ENCODE results near the gene TSC22D1. TPM values are rescaled to one million over a fixed set of nuclear protein-coding genes. Genes with fewer than 3 reads are reported as not detected.
"Not testable (repeated sequence)": the region's sequence is repeated elsewhere in the genome, so short reads cannot be mapped to it uniquely, and the experiment has no call there.

TSC22D1 gene
- total and polyA plus RNA-seq, 4 donors: 21.0 to 43.5 (median 37.0) TPM

DNA sequence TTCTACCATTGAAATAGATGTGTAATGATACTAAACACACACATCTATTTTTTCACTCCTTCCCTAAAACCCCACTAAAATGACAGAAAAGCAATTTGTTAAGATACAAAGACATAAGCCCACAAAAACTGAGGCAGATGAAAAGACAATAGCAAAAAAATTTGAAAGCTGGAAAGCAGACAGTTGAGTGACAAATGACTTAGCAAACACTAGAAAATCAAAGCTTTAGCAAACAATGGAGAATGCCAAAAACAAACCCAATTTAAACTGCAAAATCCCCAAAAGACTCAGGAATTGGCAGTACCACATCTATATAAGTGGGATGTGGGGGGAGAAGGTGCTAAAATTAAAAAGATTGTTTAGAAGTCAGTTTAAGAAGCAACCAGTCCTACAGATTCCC lies 9.5 kb downstream of the TSC22D1 start:
- no peaks in the 10 kb centered on the region for H3K36me3 ChIP-seq (ENCODE audit: control insufficient read depth in 4 of 4, insufficient read depth in 3 of 4, low read depth in 1 of 4, low read length in 3 of 4)
- DNase-seq (ENCODE audit: low spot score): no peak
- H3K4me1 ChIP-seq (ENCODE audit: control insufficient read depth in 4 of 4, insufficient read depth in 4 of 4, low read length in 3 of 4): no peaks in the 10 kb centered on the region
- no peak overlapping the region for H3K4me3 ChIP-seq (ENCODE audit: low read depth in 1 of 3, low read length in 3 of 3)
- TF ChIP-seq EGR1 (IDR thresholded peaks at IDR 0.05; ENCODE audit: low read depth in 2 of 2) (no peak), FOXA2 (IDR thresholded peaks at IDR 0.05) (no peak), NR2F2 (IDR thresholded peaks at IDR 0.05) (no peak), HNF4G (IDR thresholded peaks at IDR 0.05) (no peak), TAF1 (conservative IDR thresholded peaks at IDR 0.05) (no peak)
- TF ChIP-seq, protein P1, sequence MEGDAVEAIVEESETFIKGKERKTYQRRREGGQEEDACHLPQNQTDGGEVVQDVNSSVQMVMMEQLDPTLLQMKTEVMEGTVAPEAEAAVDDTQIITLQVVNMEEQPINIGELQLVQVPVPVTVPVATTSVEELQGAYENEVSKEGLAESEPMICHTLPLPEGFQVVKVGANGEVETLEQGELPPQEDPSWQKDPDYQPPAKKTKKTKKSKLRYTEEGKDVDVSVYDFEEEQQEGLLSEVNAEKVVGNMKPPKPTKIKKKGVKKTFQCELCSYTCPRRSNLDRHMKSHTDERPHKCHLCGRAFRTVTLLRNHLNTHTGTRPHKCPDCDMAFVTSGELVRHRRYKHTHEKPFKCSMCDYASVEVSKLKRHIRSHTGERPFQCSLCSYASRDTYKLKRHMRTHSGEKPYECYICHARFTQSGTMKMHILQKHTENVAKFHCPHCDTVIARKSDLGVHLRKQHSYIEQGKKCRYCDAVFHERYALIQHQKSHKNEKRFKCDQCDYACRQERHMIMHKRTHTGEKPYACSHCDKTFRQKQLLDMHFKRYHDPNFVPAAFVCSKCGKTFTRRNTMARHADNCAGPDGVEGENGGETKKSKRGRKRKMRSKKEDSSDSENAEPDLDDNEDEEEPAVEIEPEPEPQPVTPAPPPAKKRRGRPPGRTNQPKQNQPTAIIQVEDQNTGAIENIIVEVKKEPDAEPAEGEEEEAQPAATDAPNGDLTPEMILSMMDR (IDR thresholded peaks at IDR 0.05; ENCODE audit: low read depth, low read length, missing input control): no peak
- H3K9me3 ChIP-seq (ENCODE audit: control insufficient read depth in 4 of 4, low read length in 3 of 4): no peaks in the 10 kb centered on the region
- no peak overlapping the region for H3K9ac ChIP-seq (ENCODE audit: low read depth in 1 of 2, low read length in 2 of 2)
- no peak overlapping the region for H3K27ac ChIP-seq (ENCODE audit: low read depth in 1 of 2, low read length in 2 of 2)
- H3K27me3 ChIP-seq (ENCODE audit: control insufficient read depth in 4 of 4, insufficient read depth in 4 of 4, low read length in 3 of 4): peaks cover 0 to 3% (median 1%) of the 10 kb centered on the region in 4 donors

- Histone ChIP-seq H3K4me1 (ENCODE audit: control insufficient read depth in 4 of 4, insufficient read depth in 4 of 4, low read length in 3 of 4) (no peaks in the 10 kb centered on the region), H3K4me3 (ENCODE audit: low read depth in 1 of 3, low read length in 3 of 3) (no peak overlapping the region), H3K9ac (ENCODE audit: low read depth in 1 of 2, low read length in 2 of 2) (no peak overlapping the region), H3K9me3 (ENCODE audit: control insufficient read depth in 4 of 4, low read length in 3 of 4) (no peaks in the 10 kb centered on the region), H3K27ac (ENCODE audit: low read depth in 1 of 2, low read length in 2 of 2) (no peak overlapping the region), H3K36me3 (ENCODE audit: control insufficient read depth in 4 of 4, insufficient read depth in 3 of 4, low read depth in 1 of 4, low read length in 3 of 4) (no peaks in the 10 kb centered on the region), H3K27me3 (ENCODE audit: control insufficient read depth in 4 of 4, insufficient read depth in 4 of 4, low read length in 3 of 4) (peaks cover 0 to 3% (median 1%) of the 10 kb centered on the region in 4 donors)
- WGBS: 93% methylated on average over 3 of the region's 3 CpGs
- no peak for DNase-seq (ENCODE audit: low spot score)
- TF ChIP-seq FOXA2 (IDR thresholded peaks at IDR 0.05) (no peak), JUND (IDR thresholded peaks at IDR 0.05) (no peak)
These were observed 10.2 kb downstream of the TSC22D1 start for GRCh38 chr13:44565881-44566280.

DNA sequence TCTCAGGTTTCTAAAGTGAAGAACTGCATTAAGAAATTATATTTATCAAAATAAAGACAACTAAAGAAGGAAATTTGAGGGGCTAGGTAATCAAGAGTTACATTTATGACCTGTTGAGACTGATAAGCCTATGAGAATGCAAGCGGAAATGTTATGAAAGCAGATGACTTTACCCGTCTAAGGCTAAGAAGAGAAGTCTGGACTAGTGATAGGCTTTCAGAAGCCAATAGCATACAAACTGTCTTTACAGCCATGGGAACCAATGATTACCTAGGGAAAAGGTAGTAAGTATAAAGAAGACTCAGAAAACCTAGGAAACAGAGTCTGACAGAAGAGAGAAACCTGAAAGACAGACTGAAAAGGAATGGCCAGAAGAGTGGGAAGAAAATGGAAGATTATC lies 11.2 kb downstream of the TSC22D1 start:
- Histone ChIP-seq H3K4me3 (ENCODE audit: low read depth in 1 of 3, low read length in 3 of 3) (no peak overlapping the region), H3K27ac (ENCODE audit: low read depth in 1 of 2, low read length in 2 of 2) (no peak overlapping the region), H3K9me3 (ENCODE audit: control insufficient read depth in 4 of 4, low read length in 3 of 4) (no peaks in the 10 kb centered on the region), H3K27me3 (ENCODE audit: control insufficient read depth in 4 of 4, insufficient read depth in 4 of 4, low read length in 3 of 4) (peaks cover 0 to 3% (median 1%) of the 10 kb centered on the region in 4 donors), H3K9ac (ENCODE audit: low read depth in 1 of 2, low read length in 2 of 2) (no peak overlapping the region), H3K36me3 (ENCODE audit: control insufficient read depth in 4 of 4, insufficient read depth in 3 of 4, low read depth in 1 of 4, low read length in 3 of 4) (no peaks in the 10 kb centered on the region), H3K4me1 (ENCODE audit: control insufficient read depth in 4 of 4, insufficient read depth in 4 of 4, low read length in 3 of 4) (no peaks in the 10 kb centered on the region)
- WGBS: 92% methylated on average over 2 of the region's 2 CpGs
- no peak for TF ChIP-seq HNF4A (conservative IDR thresholded peaks at IDR 0.05)
- TF ChIP-seq YY1 (IDR thresholded peaks at IDR 0.05): no peak
- TF ChIP-seq GABPA (IDR thresholded peaks at IDR 0.05 in 1 of 2, conservative IDR thresholded peaks at IDR 0.05 in 1 of 2): no peak
- TF ChIP-seq NR2F2 (IDR thresholded peaks at IDR 0.05): no peak
- TF ChIP-seq RAD21 (IDR thresholded peaks at IDR 0.05): no peak
- no peak for TF ChIP-seq JUND (IDR thresholded peaks at IDR 0.05)
- no peak for TF ChIP-seq EGR1 (IDR thresholded peaks at IDR 0.05; ENCODE audit: low read depth in 2 of 2)
- TF ChIP-seq RXRA (IDR thresholded peaks at IDR 0.05): no peak
- TF ChIP-seq, protein P2, sequence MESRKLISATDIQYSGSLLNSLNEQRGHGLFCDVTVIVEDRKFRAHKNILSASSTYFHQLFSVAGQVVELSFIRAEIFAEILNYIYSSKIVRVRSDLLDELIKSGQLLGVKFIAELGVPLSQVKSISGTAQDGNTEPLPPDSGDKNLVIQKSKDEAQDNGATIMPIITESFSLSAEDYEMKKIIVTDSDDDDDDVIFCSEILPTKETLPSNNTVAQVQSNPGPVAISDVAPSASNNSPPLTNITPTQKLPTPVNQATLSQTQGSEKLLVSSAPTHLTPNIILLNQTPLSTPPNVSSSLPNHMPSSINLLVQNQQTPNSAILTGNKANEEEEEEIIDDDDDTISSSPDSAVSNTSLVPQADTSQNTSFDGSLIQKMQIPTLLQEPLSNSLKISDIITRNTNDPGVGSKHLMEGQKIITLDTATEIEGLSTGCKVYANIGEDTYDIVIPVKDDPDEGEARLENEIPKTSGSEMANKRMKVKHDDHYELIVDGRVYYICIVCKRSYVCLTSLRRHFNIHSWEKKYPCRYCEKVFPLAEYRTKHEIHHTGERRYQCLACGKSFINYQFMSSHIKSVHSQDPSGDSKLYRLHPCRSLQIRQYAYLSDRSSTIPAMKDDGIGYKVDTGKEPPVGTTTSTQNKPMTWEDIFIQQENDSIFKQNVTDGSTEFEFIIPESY (IDR thresholded peaks at IDR 0.05): no peak
- no peak for TF ChIP-seq HNF4G (IDR thresholded peaks at IDR 0.05)
- TF ChIP-seq MAX (IDR thresholded peaks at IDR 0.05): no peak
- DNase-seq (ENCODE audit: low spot score): no peak

- not testable (repeated sequence) for H3K27me3 ChIP-seq (ENCODE audit: control insufficient read depth in 4 of 4, insufficient read depth in 4 of 4, low read length in 3 of 4); H3K4me1 ChIP-seq (ENCODE audit: control insufficient read depth in 4 of 4, insufficient read depth in 4 of 4, low read length in 3 of 4); H3K9me3 ChIP-seq (ENCODE audit: control insufficient read depth in 4 of 4, low read length in 3 of 4); H3K27ac ChIP-seq (ENCODE audit: low read depth in 1 of 2, low read length in 2 of 2); DNase-seq (ENCODE audit: low spot score); H3K9ac ChIP-seq (ENCODE audit: low read depth in 1 of 2, low read length in 2 of 2); H3K4me3 ChIP-seq (ENCODE audit: low read depth in 1 of 3, low read length in 3 of 3); H3K36me3 ChIP-seq (ENCODE audit: control insufficient read depth in 4 of 4, insufficient read depth in 3 of 4, low read depth in 1 of 4, low read length in 3 of 4)
- 95% methylated on average over 6 of the region's 6 CpGs for WGBS
These were observed 13.3 kb downstream of the TSC22D1 start for GRCh38 chr13:44562853-44563252.
